T-helper 2 cell treated with Interferon-gamma antibody and Interleukin-4, amounts not matched to agents 5 μg/mL and 100 μg/mL, for 36 hours (primary cell): Measurements from ENCODE around the gene ATP11A.

Experiments
- DNase-seq: peaks from one replicate; pipeline ENCODE4 v3.0.0; 2021; ENCODE audit warnings: low spot score
- H3K27ac Mint-ChIP-seq: one replicate; pipeline ENCODE4 v1.8.0; 2021; ENCODE audit warnings: mild to moderate bottlenecking, mixed read lengths
- H3K27me3 Mint-ChIP-seq: one replicate; pipeline ENCODE4 v1.8.0; 2021; ENCODE audit warnings: low read depth, mixed read lengths
- H3K36me3 Mint-ChIP-seq: one replicate; pipeline ENCODE4 v1.8.0; 2021; ENCODE audit warnings: low read depth, mixed read lengths
- H3K4me1 Mint-ChIP-seq: one replicate; pipeline ENCODE4 v1.8.0; 2021; ENCODE audit warnings: low read depth, mixed read lengths
- H3K4me3 Mint-ChIP-seq: one replicate; pipeline ENCODE4 v1.8.0; 2022; ENCODE audit warnings: mild to moderate bottlenecking, moderate library complexity, mixed read lengths
- H3K9me3 Mint-ChIP-seq: one replicate; pipeline ENCODE4 v1.8.0; 2021; ENCODE audit warnings: mixed read lengths

ATP11A gene

GRCh38 chr13:112761701-112762689, 72.2 kb downstream of the ATP11A start:
- no peak for DNase-seq
- H3K27me3 Mint-ChIP-seq: no peaks in the 10 kb centered on the region
- H3K9me3 Mint-ChIP-seq: no peaks in the 10 kb centered on the region
- H3K4me1 Mint-ChIP-seq: peaks cover 11% of the 10 kb centered on the region
- H3K4me3 Mint-ChIP-seq: no peak overlapping the region
- H3K27ac Mint-ChIP-seq: no peak overlapping the region
- H3K36me3 Mint-ChIP-seq: no peaks in the 10 kb centered on the region

GRCh38 chr13:112762690-112763080, 72.8 kb downstream of the ATP11A start:
- Mint-ChIP-seq H3K4me3 (no peak overlapping the region), H3K27me3 (no peaks in the 10 kb centered on the region), H3K4me1 (peaks cover 11% of the 10 kb centered on the region), H3K9me3 (no peaks in the 10 kb centered on the region), H3K36me3 (no peaks in the 10 kb centered on the region), H3K27ac (no peak overlapping the region)
- no peak for DNase-seq

GRCh38 chr13:112764028-112764427, 74.2 kb downstream of the ATP11A start:
- no peaks in the 10 kb centered on the region for H3K36me3 Mint-ChIP-seq
- no peaks in the 10 kb centered on the region for H3K9me3 Mint-ChIP-seq
- H3K4me3 Mint-ChIP-seq: no peak overlapping the region
- peaks cover 15% of the 10 kb centered on the region for H3K4me1 Mint-ChIP-seq
- no peak for DNase-seq
- H3K27me3 Mint-ChIP-seq: no peaks in the 10 kb centered on the region
- H3K27ac Mint-ChIP-seq: no peak overlapping the region

- DNase-seq: no peak
- Mint-ChIP-seq H3K27me3 (no peaks in the 10 kb centered on the region), H3K4me3 (no peak overlapping the region), H3K27ac (no peak overlapping the region), H3K9me3 (no peaks in the 10 kb centered on the region), H3K4me1 (peaks cover 11% of the 10 kb centered on the region), H3K36me3 (no peaks in the 10 kb centered on the region)
Measured at GRCh38 chr13:112764864-112765561, 75.2 kb downstream of the ATP11A start.

GRCh38 chr13:112765731-112766130, 75.9 kb downstream of the ATP11A start:
- Mint-ChIP-seq H3K4me1 (peaks cover 11% of the 10 kb centered on the region), H3K9me3 (no peaks in the 10 kb centered on the region), H3K27me3 (no peaks in the 10 kb centered on the region), H3K27ac (peak overlapping the region; percentile 26), H3K4me3 (no peak overlapping the region), H3K36me3 (no peaks in the 10 kb centered on the region)
- no peak for DNase-seq

GRCh38 chr13:112766336-112766735, 76.5 kb downstream of the ATP11A start:
- Mint-ChIP-seq H3K9me3 (no peaks in the 10 kb centered on the region), H3K27ac (no peak overlapping the region), H3K36me3 (no peaks in the 10 kb centered on the region), H3K4me1 (peaks cover 11% of the 10 kb centered on the region), H3K27me3 (no peaks in the 10 kb centered on the region), H3K4me3 (no peak overlapping the region)
- DNase-seq: no peak

GRCh38 chr13:112767506-112768471, 78.0 kb downstream of the ATP11A start:
- H3K9me3 Mint-ChIP-seq: no peaks in the 10 kb centered on the region
- peak overlapping the region; percentile 48 for H3K4me3 Mint-ChIP-seq
- DNase-seq: no peak
- no peaks in the 10 kb centered on the region for H3K27me3 Mint-ChIP-seq
- peak overlapping the region; percentile 39 for H3K27ac Mint-ChIP-seq
- no peaks in the 10 kb centered on the region for H3K36me3 Mint-ChIP-seq
- peaks cover 11% of the 10 kb centered on the region for H3K4me1 Mint-ChIP-seq

- H3K36me3 Mint-ChIP-seq: no peaks in the 10 kb centered on the region
- peaks cover 11% of the 10 kb centered on the region for H3K4me1 Mint-ChIP-seq
- no peaks in the 10 kb centered on the region for H3K9me3 Mint-ChIP-seq
- H3K4me3 Mint-ChIP-seq: no peak overlapping the region
- no peaks in the 10 kb centered on the region for H3K27me3 Mint-ChIP-seq
- H3K27ac Mint-ChIP-seq: no peak overlapping the region
- DNase-seq: no peak
Measured at GRCh38 chr13:112768795-112769481, 79.1 kb downstream of the ATP11A start.

GRCh38 chr13:112769615-112770014, 79.8 kb downstream of the ATP11A start:
- H3K27me3 Mint-ChIP-seq: no peaks in the 10 kb centered on the region
- peaks cover 11% of the 10 kb centered on the region for H3K4me1 Mint-ChIP-seq
- no peaks in the 10 kb centered on the region for H3K36me3 Mint-ChIP-seq
- H3K9me3 Mint-ChIP-seq: no peaks in the 10 kb centered on the region
- no peak overlapping the region for H3K27ac Mint-ChIP-seq
- H3K4me3 Mint-ChIP-seq: no peak overlapping the region
- DNase-seq: no peak

- no peak overlapping the region for H3K4me3 Mint-ChIP-seq
Measured at GRCh38 chr13:112770504-112770903, 80.7 kb downstream of the ATP11A start.

GRCh38 chr13:112771139-112771876, 81.5 kb downstream of the ATP11A start:
- Mint-ChIP-seq H3K4me1 (peaks cover 7% of the 10 kb centered on the region), H3K9me3 (no peaks in the 10 kb centered on the region), H3K27me3 (no peaks in the 10 kb centered on the region), H3K4me3 (no peak overlapping the region), H3K27ac (no peak overlapping the region), H3K36me3 (no peaks in the 10 kb centered on the region)
- no peak for DNase-seq

More at GRCh38 chr13:112770504-112770903, 80.7 kb downstream of the ATP11A start:
- H3K9me3 Mint-ChIP-seq: no peaks in the 10 kb centered on the region
- H3K36me3 Mint-ChIP-seq: no peaks in the 10 kb centered on the region
- no peak overlapping the region for H3K27ac Mint-ChIP-seq
- DNase-seq: no peak
- peaks cover 11% of the 10 kb centered on the region for H3K4me1 Mint-ChIP-seq
- H3K27me3 Mint-ChIP-seq: no peaks in the 10 kb centered on the region

- H3K27ac Mint-ChIP-seq: no peak overlapping the region
- no peaks in the 10 kb centered on the region for H3K27me3 Mint-ChIP-seq
- no peak overlapping the region for H3K4me3 Mint-ChIP-seq
- no peaks in the 10 kb centered on the region for H3K9me3 Mint-ChIP-seq
- H3K4me1 Mint-ChIP-seq: peaks cover 5% of the 10 kb centered on the region
- no peaks in the 10 kb centered on the region for H3K36me3 Mint-ChIP-seq
- no peak for DNase-seq
Measured at GRCh38 chr13:112771877-112772538, 82.2 kb downstream of the ATP11A start.
